Tibial nerve (tissue), 4 donors: Measurements from ENCODE around the gene SEL1L2. TPM values are rescaled to one million over a fixed set of nuclear protein-coding genes. Genes with fewer than 3 reads are reported as not detected.

ENCODE experiments used
- DNase-seq, 2 donors: peaks; one replicate each; pipeline ENCODE4 v3.0.0-alpha.2; 2019; ENCODE audit warnings: low spot score in 2 of 2
- H3K27ac ChIP-seq, 4 donors: fragments of 200-600 bp; sonication (generic) in 3 of 4; one replicate each; pipeline ENCODE4 v1.5.1; 2017 to 2019; ENCODE audit warnings: mild to moderate bottlenecking in 1 of 4
- H3K27me3 ChIP-seq, 2 donors: fragments of 200-600 bp; sonication (generic) in 1 of 2; one replicate each; pipeline versions ENCODE4 v1.5.1 to v1.6.0; 2017 to 2019
- H3K36me3 ChIP-seq, 3 donors: fragments of 200-600 bp; sonication (generic); one replicate each; pipeline ENCODE4 v1.5.1; 2018 to 2019
- H3K4me1 ChIP-seq, 4 donors: fragments of 200-600 bp; sonication (generic) in 3 of 4; one replicate each; pipeline ENCODE4 v1.5.1; 2017 to 2019
- H3K4me3 ChIP-seq, 4 donors: fragments of 200-600 bp; sonication (generic) in 3 of 4; one replicate each; pipeline ENCODE4 v1.5.1; 2017 to 2019; ENCODE audit warnings: mild to moderate bottlenecking in 1 of 4, moderate library complexity in 1 of 4
- H3K9me3 ChIP-seq, 4 donors: fragments of 200-600 bp; sonication (generic) in 3 of 4; one replicate each; pipeline ENCODE4 v1.5.1; 2017 to 2019
- CTCF ChIP-seq, 5 experiments: fragments of 200-600 bp in 3 of 5; fragments of 450-650 bp in 2 of 5; sonication (generic) in 3 of 5; IDR thresholded peaks; one replicate each; pipeline ENCODE4 v1.5.1; 2016 to 2019; ENCODE audit warnings: antibody characterized with exemption in 5 of 5, mild to moderate bottlenecking in 3 of 5, moderate library complexity in 2 of 5
- EP300 ChIP-seq, 2 donors: sonication (generic); formaldehyde crosslinking; IDR thresholded peaks; one replicate each; pipeline ENCODE4 v1.6.1; 2017; ENCODE audit warnings: antibody characterized with exemption in 2 of 2, mild to moderate bottlenecking in 1 of 2
- POLR2A ChIP-seq, 2 donors: fragments of 450-650 bp; IDR thresholded peaks; one replicate each; pipeline ENCODE4 v1.6.1; 2017; ENCODE audit warnings: antibody characterized with exemption in 2 of 2, mild to moderate bottlenecking in 2 of 2, moderate library complexity in 2 of 2
- whole genome bisulfite sequencing, 2 donors: methylation state at CpG; one replicate each; pipeline ENCODE4 v1.1.5; 2018; 5-methylcytosine and 5-hydroxymethylcytosine counted together
- total RNA-seq, 4 donors: library from RNA; depleted of rRNA; stranded (reverse); fragments of >200 nt; gene quantifications; one replicate each; pipeline ENCODE4 v1.1.0, GENCODE V29; 2016

The SEL1L2 gene
- total RNA-seq, 4 donors from 2014 or later = not detected

GRCh38 chr20:13857304-13857703 lies 133.1 kb downstream of the SEL1L2 start:
- Histone ChIP-seq H3K4me1 (peaks cover 0 to 3% (median 0%) of the 10 kb centered on the region in 4 donors), H3K4me3 (no peak overlapping the region), H3K9me3 (no peaks in the 10 kb centered on the region), H3K27ac (no peak overlapping the region), H3K36me3 (no peaks in the 10 kb centered on the region), H3K27me3 (no peaks in the 10 kb centered on the region)
- no peak for DNase-seq
- TF ChIP-seq CTCF (IDR thresholded peaks at IDR 0.05) (no peak), POLR2A (IDR thresholded peaks at IDR 0.05) (no peak), EP300 (IDR thresholded peaks at IDR 0.05) (no peak)
- 69 to 74% methylated on average over 3 of the region's 3 CpGs for WGBS, 2 donors

GRCh38 chr20:13856354-13856753 lies 134.1 kb downstream of the SEL1L2 start:
- Histone ChIP-seq H3K4me3 (no peak overlapping the region), H3K36me3 (no peaks in the 10 kb centered on the region), H3K4me1 (peaks cover 0 to 12% (median 0%) of the 10 kb centered on the region in 4 donors), H3K9me3 (no peaks in the 10 kb centered on the region), H3K27ac (no peak overlapping the region), H3K27me3 (no peaks in the 10 kb centered on the region)
- DNase-seq = no peak
- TF ChIP-seq CTCF (IDR thresholded peaks at IDR 0.05) (no peak), EP300 (IDR thresholded peaks at IDR 0.05) (no peak), POLR2A (IDR thresholded peaks at IDR 0.05) (no peak)
- 59 to 68% methylated on average over 4 of the region's 4 CpGs for WGBS, 2 donors

- Histone ChIP-seq H3K27ac (no peak overlapping the region), H3K4me1 (peaks cover 0 to 12% (median 0%) of the 10 kb centered on the region in 4 donors), H3K4me3 (no peak overlapping the region), H3K27me3 (no peaks in the 10 kb centered on the region), H3K36me3 (no peaks in the 10 kb centered on the region), H3K9me3 (no peaks in the 10 kb centered on the region)
- 92 to 96% methylated on average over 4 of the region's 4 CpGs for WGBS, 2 donors
- no peak for DNase-seq
- TF ChIP-seq CTCF (IDR thresholded peaks at IDR 0.05) (no peak), EP300 (IDR thresholded peaks at IDR 0.05) (no peak), POLR2A (IDR thresholded peaks at IDR 0.05) (no peak)
These were observed 134.8 kb downstream of the SEL1L2 start for GRCh38 chr20:13855613-13856012.

- no peak overlapping the region for H3K4me3 ChIP-seq
- H3K36me3 ChIP-seq = no peaks in the 10 kb centered on the region
- DNase-seq = no peak
- H3K4me1 ChIP-seq = peaks cover 0 to 12% (median 0%) of the 10 kb centered on the region in 4 donors
- H3K27ac ChIP-seq = peak overlapping the region in 2 of 4 donors; percentile 8 to 26
- H3K9me3 ChIP-seq = no peaks in the 10 kb centered on the region
- whole genome bisulfite sequencing, 2 donors = 24 to 27% methylated on average over 1 of the region's 1 CpG
- H3K27me3 ChIP-seq = no peaks in the 10 kb centered on the region
- no peak for TF ChIP-seq CTCF (IDR thresholded peaks at IDR 0.05)
- TF ChIP-seq POLR2A (IDR thresholded peaks at IDR 0.05) = no peak
- no peak for TF ChIP-seq EP300 (IDR thresholded peaks at IDR 0.05)
These were observed 138.1 kb downstream of the SEL1L2 start for GRCh38 chr20:13852306-13852705.

GRCh38 chr20:13851279-13851678 lies 139.1 kb downstream of the SEL1L2 start:
- no peaks in the 10 kb centered on the region for H3K9me3 ChIP-seq
- no peak for TF ChIP-seq EP300 (IDR thresholded peaks at IDR 0.05)
- no peak for TF ChIP-seq CTCF (IDR thresholded peaks at IDR 0.05)
- no peak for TF ChIP-seq POLR2A (IDR thresholded peaks at IDR 0.05)
- DNase-seq = no peak
- H3K4me1 ChIP-seq = peaks cover 0 to 12% (median 0%) of the 10 kb centered on the region in 4 donors
- H3K36me3 ChIP-seq = no peaks in the 10 kb centered on the region
- no peaks in the 10 kb centered on the region for H3K27me3 ChIP-seq
- H3K27ac ChIP-seq = peak overlapping the region in 1 of 4 donors; percentile 26
- WGBS, 2 donors = 78 to 88% methylated on average over 2 of the region's 2 CpGs
- H3K4me3 ChIP-seq = no peak overlapping the region
